IPS DF 19.7 (cell line): ENCODE measurements around the gene ALLC.

Experiments
- DNase-seq: peaks from one replicate; pipeline ENCODE4 v3.0.0-alpha.2; 2013; ENCODE audit warnings: low read depth, low spot score

ALLC gene

DNA sequence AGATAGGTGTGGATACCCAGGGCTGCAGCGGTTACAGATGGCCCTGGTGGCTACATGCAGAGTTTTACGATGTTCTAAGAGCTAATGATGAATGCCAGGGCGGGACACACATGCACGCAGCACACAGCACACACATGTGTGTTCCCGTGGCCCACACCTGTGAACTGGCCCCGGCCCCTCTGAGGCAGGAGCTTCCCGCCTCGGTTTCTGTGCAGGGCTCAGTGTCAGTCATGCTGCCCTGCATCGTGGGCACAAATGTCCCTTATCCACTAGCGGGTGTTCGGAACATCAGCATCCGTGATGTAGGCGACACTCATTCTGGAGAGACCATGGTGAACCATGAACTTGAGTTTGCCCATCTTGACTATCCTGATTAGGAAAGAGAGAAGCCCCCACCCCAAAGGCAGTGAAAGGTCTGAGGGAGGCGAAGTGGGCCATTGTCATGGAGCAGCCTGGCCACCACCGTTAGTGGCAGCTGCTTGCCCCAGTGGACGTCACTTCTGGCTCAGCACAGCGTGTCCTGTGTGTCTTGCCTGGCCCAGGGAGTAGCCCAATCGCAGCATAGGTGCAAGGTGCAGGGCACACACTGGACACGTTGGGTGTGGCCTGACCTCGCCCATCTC, 89.1 kb downstream of the ALLC start:
- no peak for DNase-seq

DNA sequence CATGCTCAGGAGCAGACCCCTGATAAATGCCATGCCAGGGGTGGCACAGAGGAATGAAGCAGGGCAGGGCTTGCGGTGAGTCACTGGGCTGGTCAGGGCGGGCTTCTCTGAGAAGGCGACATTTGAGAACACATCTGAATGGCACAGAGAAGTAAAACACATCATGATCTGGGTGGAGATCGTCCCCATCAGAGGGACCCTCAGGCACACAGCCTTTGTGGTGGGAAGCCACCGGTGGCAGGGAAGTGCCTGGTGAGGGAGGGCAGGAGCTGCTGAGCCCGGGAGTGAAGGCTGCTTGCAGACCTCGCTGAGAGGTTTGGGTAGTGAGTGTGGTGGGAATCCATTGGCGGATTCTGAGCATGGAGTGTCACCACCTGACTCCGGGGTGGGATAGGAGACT, 89.8 kb downstream of the ALLC start:
- DNase-seq: no peak

- DNase-seq: no peak
Observed at GRCh38 chr2:3749201-3749600, 91.2 kb downstream of the ALLC start.

GRCh38 chr2:3751251-3751650, 93.3 kb downstream of the ALLC start:
- DNase-seq: no peak

- no peak for DNase-seq
Observed at GRCh38 chr2:3751806-3752205, 93.8 kb downstream of the ALLC start.
